ENCODE measurements around the gene GLT1D1. TPM values are rescaled to one million over a fixed set of nuclear protein-coding genes. Genes with fewer than 3 reads are reported as not detected.
A peak's percentile ranks its signal among the peaks of the same experiment; 100 is the strongest.
"Not testable (repeated sequence)": the region's sequence is repeated elsewhere in the genome, so short reads cannot be mapped to it uniquely, and the experiment has no call there.

Gene GLT1D1
- total RNA-seq, 6 donors from 2014 or later: 4.1 to 8.3 (median 6.5) TPM

GRCh38 chr12:128840862-128841468, 12.3 kb upstream of the GLT1D1 start:
- 32 to 39% methylated on average over 8 of the region's 8 CpGs for WGBS, 2 donors

GRCh38 chr12:128842579-128842978, 10.7 kb upstream of the GLT1D1 start:
- ATAC-seq (ENCODE audit: low FRiP score in 2 of 2) (no peak), DNase-seq (no peak)
- no peaks in the 10 kb centered on the region for H3K27me3 ChIP-seq
- no peaks in the 10 kb centered on the region for H3K4me1 ChIP-seq
- no peaks in the 10 kb centered on the region for H3K36me3 ChIP-seq
- H3K27ac ChIP-seq: no peak overlapping the region
- no peak overlapping the region for H3K4me3 ChIP-seq
- no peaks in the 10 kb centered on the region for H3K9me3 ChIP-seq
- WGBS, 2 donors: 88 to 92% methylated on average over 11 of the region's 11 CpGs
- TF ChIP-seq POLR2AphosphoS5 (IDR thresholded peaks at IDR 0.05): no peak
- no peak for TF ChIP-seq CTCF (IDR thresholded peaks at IDR 0.05)
- no peak for TF ChIP-seq EP300 (IDR thresholded peaks at IDR 0.05)
- TF ChIP-seq POLR2A (IDR thresholded peaks at IDR 0.05): no peak

More at GRCh38 chr12:128840862-128841468, 12.3 kb upstream of the GLT1D1 start:
- no peaks in the 10 kb centered on the region for H3K4me1 ChIP-seq
- DNase-seq (no peak), ATAC-seq (ENCODE audit: low FRiP score in 2 of 2) (peak in 1 of 2 donors; percentile 42)
- no peaks in the 10 kb centered on the region for H3K27me3 ChIP-seq
- TF ChIP-seq EP300 (IDR thresholded peaks at IDR 0.05) (no peak), POLR2A (IDR thresholded peaks at IDR 0.05) (no peak), CTCF (IDR thresholded peaks at IDR 0.05) (no peak), POLR2AphosphoS5 (IDR thresholded peaks at IDR 0.05) (no peak)
- no peaks in the 10 kb centered on the region for H3K9me3 ChIP-seq
- no peaks in the 10 kb centered on the region for H3K36me3 ChIP-seq
- no peak overlapping the region for H3K27ac ChIP-seq
- H3K4me3 ChIP-seq: no peak overlapping the region

- Histone ChIP-seq H3K9me3 (no peaks in the 10 kb centered on the region), H3K4me3 (no peak overlapping the region), H3K27ac (peak overlapping the region in 3 of 4 donors; percentile 26 to 48 (median 34)), H3K4me1 (no peaks in the 10 kb centered on the region), H3K27me3 (no peaks in the 10 kb centered on the region), H3K36me3 (no peaks in the 10 kb centered on the region)
- WGBS, 2 donors: 61 to 77% methylated on average over 4 of the region's 4 CpGs
- TF ChIP-seq POLR2A (IDR thresholded peaks at IDR 0.05) (no peak), POLR2AphosphoS5 (IDR thresholded peaks at IDR 0.05) (peak in 1 of 2 donors; percentile 19), EP300 (IDR thresholded peaks at IDR 0.05) (no peak), CTCF (IDR thresholded peaks at IDR 0.05) (no peak)
- no peak for DNase-seq
- ATAC-seq (ENCODE audit: low FRiP score in 2 of 2): peak; percentile 15 to 26
Measured at GRCh38 chr12:128843538-128843937, 9.7 kb upstream of the GLT1D1 start.

- Histone ChIP-seq H3K27ac (peak overlapping the region; percentile 12 to 58 (median 41)), H3K36me3 (no peaks in the 10 kb centered on the region), H3K27me3 (no peaks in the 10 kb centered on the region), H3K9me3 (no peaks in the 10 kb centered on the region), H3K4me1 (no peaks in the 10 kb centered on the region), H3K4me3 (no peak overlapping the region)
- TF ChIP-seq EP300 (IDR thresholded peaks at IDR 0.05): no peak
- peak in 1 of 2 donors; percentile 30 for TF ChIP-seq POLR2AphosphoS5 (IDR thresholded peaks at IDR 0.05)
- 58 to 63% methylated on average over 11 of the region's 11 CpGs for WGBS, 2 donors
- ATAC-seq (ENCODE audit: low FRiP score in 2 of 2) (peak in 1 of 2 donors; percentile 68), DNase-seq (peak in 1 of 2 donors; percentile 82)
Measured at GRCh38 chr12:128844031-128844635, 9.1 kb upstream of the GLT1D1 start.

- DNase-seq: peak in 1 of 2 donors; percentile 43
- not testable (repeated sequence) for H3K36me3 ChIP-seq; H3K4me1 ChIP-seq; H3K27me3 ChIP-seq; H3K9me3 ChIP-seq; H3K4me3 ChIP-seq; ATAC-seq (ENCODE audit: low FRiP score in 2 of 2); H3K27ac ChIP-seq
- 88 to 91% methylated on average over 11 to 16 of the region's 27 CpGs for WGBS, 2 donors
Measured at GRCh38 chr12:128846671-128847070, 6.6 kb upstream of the GLT1D1 start.

All from upper lobe of left lung (tissue), 6 donors.